Activated CD4-positive, alpha-beta T cell treated with anti-CD3 and anti-CD28 coated beads, Interleukin-2, amount 50 U/mL, for 1 hour (primary cell): ENCODE results near the gene AKIP1.
A peak's percentile ranks its signal among the peaks of the same experiment; 100 is the strongest.
"Not testable (repeated sequence)": the region's sequence is repeated elsewhere in the genome, so short reads cannot be mapped to it uniquely, and the experiment has no call there.

Experiments
- DNase-seq: peaks from one replicate; pipeline ENCODE4 v3.0.0-alpha.2; 2020

The AKIP1 gene, protein sequence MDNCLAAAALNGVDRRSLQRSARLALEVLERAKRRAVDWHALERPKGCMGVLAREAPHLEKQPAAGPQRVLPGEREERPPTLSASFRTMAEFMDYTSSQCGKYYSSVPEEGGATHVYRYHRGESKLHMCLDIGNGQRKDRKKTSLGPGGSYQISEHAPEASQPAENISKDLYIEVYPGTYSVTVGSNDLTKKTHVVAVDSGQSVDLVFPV

DNA sequence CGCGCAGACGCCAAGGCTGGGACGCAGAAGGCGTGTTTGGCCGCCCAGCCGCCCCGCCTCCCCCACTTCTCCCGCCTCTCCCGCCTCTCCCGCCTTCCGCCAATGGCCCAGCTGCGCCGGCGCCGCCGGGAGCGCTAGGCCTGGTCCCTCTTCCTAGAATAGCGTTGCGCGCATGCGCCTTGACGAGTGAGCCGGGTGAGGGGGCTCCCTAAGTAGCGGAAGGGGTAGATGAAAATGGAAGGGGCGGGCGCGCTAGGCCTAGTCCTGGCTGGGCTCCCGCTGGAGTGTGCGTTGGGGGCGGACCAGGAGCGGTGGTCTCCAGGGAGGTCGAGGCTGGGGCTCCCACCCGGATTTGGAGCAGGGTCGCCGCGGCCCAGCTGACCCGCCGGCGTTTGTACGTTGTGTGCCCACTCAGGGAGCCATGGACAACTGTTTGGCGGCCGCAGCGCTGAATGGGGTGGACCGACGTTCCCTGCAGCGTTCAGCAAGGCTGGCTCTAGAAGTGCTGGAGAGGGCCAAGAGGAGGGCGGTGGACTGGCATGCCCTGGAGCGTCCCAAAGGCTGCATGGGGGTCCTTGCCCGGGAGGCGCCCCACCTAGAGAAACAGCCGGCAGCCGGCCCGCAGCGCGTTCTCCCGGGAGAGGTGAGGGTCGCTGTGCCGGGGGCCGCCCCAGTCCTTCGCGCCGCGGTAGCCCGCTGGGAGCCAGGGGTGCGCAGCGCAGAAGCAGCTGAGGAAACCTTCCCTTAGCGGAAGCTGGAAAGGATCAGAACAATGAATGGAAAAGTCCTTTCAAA is at the start of gene AKIP1:
Gene AKIP1, plus strand, starts transcription at position 161 of the 795 bp plus-strand sequence. Its CDS starts 261 bp downstream, at position 422.
- peak; percentile 64 for DNase-seq

DNA sequence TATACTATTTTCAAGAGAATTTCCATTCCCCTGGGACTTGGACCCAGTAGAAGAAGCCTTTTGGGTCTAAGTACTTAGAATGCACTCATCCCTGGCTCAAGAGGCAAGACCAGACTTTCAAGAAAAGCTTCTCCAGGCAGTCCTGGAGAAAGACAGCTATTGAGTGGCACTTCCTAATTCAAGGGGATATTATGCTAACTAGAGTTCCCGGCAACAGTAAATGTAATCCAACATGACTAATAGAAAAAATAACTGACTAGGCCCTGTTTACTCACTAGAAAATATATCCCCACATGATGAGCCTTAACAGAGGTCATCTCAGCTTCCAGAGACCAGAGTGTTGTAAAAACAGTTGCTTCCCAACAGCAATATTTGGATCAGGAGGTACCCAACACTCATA is 47.2 kb upstream of the AKIP1 start:
- no peak for DNase-seq

DNA sequence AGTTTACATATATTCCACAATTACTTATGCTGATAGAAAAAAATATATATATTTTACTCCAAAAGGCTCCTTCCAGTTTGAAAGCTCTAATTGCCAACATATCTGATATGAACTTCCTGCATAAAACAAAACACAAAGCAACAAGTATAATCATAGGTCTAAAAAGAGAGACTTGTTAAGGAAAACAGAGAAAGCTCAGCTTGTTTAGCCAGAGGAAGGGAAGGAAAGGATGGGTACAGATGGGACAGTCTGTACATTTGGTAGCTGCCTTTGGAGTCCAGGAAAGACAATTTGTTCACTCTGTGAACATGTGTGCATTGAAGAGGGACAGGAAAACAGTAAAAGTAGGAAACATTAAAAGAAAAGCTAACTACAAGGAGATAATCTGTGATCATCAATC is 45.7 kb upstream of the AKIP1 start:
- no peak for DNase-seq

DNA sequence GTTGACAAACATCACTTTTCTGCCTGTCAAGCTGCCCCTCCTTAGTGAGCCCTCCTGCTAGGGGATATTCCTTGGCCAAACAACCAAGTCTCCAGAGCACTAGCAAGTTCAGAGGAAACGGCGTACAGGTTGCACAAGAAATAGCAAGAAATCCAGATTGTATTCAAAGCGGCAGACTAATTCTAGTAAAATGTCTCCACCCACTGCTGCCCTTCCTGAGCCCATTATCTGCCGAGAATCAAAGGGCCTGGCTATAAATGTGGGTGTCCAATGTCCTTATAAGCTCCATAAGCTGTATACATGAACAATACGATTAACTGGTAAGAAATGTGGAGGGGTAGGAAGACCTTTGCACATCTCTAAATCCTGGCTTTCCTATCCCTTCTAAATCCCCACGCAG is 44.0 kb upstream of the AKIP1 start:
- no peak for DNase-seq

DNA sequence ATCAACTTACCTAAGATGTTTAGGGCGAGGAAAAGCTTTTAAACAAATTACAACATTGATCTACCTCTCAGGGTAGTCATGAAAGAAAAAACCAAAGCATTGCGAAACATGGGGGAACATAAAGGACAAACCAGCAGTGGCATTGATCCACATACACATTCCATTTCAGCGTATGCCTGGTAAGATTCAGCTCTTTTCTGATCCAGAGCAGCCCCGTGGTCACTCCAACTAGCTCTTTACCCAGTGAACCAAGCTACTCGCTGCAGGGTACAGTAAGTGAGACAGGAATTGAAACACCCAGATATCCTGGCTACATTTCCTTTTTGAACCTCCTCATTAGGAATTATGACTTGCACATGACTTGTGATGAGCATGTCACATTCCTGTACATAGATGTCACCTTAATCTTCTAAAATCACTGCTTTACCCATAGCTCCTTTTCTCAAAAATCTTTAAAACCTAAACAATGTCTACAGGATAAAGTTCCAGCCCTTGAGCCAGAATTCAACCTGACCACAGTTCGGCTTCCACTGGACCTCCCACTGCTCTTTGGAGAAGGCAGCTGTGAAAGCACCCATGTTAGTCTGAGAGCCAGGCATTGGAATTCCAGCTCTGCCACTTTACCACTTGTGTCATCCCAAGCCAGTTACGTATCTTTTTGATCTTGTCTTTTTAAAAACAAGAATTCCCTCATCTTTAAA is 42.9 kb upstream of the AKIP1 start:
- no peak for DNase-seq

DNA sequence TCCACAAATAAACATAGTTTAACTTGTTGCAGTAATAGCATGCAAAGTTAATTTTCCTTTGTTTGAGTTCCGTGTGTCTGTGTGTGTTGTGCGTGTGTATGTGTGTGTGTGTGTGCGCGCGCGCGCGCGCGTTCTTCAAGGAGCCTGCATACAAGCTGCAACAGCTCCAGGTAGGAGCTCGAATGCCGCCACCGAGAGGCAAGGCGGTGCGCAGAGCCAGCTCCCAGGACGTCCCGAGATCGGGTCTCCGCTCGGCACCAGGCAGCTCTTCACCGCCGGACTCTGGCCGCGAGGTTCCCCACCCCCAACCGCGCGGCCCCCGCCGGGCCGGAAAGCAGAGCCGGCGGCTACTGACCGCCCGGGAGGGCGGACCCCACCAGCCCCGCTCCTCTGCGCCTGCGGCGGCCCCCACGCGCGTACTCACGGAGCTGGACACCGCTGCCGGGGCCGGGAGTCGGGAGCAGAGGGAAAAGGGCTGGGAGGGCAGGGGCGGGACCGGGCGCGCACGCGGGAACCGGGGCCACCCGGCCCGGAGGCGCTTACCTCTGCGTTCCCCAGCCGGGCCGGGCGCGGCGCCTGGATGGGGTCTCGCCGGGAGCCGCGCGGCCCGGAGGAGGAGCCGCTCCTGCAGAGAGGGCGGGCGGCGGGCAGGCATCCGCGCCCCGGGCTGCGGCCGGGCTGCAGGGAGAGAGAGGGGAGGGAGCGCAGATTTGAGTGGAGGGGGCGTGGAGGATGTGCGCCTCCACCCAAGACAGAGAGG is 40.4 kb upstream of the AKIP1 start:
- DNase-seq, result no peak

DNA sequence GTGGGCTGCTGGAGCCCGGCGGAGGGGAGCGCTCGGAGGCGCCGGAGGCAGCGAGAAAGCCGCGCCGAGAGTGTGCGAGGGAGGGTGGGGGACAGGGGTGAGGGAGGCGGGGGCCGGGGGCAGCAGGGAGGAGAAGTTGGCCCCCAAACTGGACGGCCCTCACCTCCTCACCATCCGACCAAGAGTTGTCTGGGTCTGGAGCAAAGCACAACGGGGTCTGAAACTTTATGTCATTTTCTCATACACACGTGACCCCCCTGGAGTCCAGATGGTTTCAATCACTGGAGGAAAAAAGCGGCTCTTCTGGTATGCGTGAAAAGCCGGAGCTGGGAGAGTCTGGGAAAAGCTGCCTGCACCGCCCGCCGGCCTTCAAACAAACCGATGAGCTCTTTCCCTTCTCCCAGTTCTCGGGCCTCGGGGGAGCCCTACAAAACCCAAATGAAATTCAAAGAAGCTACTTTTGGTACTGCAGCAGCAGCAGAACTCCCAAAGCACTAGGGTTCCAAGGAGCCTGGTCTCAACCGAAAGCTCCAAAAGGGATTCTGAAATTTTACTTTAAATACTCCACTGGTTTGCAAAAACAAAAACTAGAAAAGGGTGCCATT is 39.7 kb upstream of the AKIP1 start:
- DNase-seq, result no peak

DNA sequence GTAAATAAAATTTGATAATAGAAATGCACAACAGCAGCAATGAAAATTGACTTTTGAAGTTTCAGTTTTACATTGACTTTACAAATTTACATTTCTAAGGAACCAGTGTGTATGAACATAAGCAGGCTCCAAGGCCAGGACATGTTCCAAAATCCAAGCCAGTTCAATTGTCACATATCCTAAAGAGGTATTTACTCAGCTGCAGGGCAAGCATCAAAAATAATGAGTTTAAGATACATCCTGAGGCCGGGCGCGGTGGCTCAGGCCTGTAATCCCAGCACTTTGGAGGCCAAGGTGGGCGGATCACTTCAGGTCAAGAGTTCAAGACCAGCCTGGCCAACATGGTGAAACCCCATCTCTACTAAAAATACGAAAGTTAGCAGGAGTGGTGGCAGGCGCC is 39.0 kb upstream of the AKIP1 start:
- no peak for DNase-seq

DNA sequence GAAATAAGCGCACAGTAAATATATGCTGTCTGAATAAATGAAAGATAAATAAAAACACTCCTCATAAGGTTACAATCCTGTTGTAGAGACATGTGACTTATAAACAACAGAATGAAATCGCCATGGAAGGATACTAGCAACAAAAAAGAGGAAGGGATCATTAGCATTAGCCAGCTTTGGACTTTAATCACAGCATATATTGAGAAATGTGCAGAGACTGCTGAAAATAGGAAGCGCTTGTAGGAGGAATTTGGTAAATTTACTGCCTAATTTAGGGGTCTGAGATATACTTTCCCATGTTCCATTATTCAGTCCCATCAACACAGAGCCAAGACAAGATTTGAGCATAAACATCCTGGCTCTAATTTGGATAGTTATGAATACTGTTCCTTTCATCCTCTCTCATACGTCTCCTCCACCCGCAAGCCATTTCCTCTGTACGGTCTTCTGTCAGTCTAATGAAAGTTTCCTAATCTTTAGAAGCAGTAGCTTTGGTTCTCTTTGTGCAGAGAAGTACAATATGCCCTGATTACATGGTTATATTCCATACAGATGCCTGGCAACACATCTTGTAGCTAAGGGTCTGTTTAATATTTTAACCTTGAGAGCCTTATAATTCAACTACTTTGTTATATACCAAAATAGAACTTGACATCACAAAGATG is 37.1 kb upstream of the AKIP1 start:
- no peak for DNase-seq

DNA sequence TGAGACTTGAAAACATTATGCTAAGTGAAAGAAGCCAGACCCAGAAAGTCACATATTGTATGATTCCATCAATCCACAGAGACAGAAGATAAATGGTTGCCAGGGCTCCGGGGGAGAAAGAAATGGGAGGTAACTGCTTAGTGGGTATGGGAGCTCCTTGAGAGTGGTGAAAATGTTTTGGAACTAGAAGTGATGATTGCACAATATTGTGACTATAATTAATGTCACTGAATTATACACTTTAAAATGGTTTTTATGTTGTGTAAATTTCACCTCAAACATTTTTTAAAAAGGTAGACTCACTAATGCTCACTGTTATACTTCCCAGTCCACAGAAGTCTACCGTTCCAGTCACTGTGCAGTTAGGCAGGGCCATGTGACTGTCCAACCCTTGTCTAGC is 32.2 kb upstream of the AKIP1 start:
- DNase-seq, result no peak

DNA sequence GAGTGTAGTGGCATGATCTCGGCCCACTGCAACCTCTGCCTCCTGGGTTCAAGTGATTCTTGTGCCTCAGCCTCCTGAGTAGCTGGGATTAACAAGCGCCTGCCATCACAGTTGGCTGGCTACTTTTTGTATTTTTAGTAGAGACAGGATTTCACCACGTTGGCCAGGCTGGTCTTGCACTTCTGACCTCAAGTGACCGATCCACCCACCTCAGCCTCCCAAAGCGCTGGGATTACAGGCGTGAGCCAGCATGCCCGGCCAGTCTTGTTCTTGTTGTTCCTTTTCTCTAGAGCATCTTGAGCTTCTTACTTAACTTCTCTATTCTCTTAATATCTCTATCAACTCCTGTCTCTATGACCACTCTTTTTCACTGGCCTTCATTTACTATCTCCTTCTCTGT is 29.4 kb upstream of the AKIP1 start:
- DNase-seq, result not testable (repeated sequence)

DNA sequence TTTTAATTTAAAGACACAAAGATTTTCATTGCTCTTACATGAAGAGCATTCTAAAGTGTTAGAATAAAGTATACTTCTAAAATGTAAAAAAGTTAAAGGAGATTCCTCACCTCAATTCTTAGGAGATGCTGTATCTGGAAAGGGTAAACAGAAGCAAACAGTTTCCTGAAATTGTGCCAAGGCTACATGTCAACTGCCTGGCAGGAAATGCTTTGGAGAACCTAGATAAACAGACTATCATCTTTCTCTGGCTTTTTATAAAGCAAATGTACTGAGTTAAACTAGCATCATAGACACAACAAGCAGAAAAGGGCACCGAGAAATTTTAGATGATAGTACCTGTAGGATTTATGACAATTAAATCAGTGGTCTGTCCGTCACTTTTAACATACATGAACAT is 24.7 kb upstream of the AKIP1 start:
- DNase-seq, result no peak

DNA sequence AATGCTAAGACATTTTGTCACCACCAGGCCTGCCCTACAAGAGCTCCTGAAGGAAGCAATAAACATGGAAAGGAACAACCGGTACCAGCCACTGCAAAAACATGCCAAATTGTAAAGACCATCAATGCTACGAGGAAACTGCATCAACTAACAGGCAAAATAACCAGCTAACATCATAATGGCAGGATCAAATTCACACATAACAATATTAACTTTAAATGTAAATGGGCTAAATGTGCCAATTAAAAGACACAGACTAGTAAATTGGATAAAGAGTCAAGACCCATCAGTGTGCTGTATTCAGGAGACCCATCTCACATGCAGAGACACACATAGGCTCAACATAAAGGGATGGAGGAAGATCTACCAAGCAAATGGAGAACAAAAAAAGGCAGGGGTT is 19.8 kb upstream of the AKIP1 start:
- not testable (repeated sequence) for DNase-seq

DNA sequence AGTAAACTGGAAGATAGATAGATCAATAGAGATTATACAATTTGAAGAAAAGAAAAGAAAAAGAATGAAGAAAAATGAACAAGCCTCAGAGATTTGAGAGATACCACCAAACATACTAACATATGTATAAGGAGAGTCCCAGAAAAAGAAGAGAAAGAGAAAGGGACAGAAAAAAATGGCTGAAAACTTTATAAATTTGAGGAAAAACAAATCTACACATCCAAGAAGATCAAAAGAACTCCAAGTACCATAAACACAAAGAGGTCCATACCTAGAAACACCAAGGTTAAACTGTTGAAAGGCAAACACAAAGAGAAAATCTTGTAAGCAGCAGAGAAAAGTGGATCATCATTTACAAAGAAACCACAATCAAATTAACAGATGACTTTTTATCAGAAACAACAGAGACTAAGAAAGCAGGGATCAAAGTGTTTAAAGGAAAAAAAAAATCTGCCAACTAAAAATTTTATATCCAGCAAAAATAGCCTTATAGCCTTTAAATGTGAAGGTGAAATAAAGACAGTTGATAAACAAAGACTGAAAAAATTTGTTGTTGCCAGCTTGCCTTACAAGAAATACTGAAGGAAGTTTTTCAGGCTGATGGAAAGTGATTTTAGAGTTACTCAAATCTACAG is 11.8 kb upstream of the AKIP1 start:
- no peak for DNase-seq

DNA sequence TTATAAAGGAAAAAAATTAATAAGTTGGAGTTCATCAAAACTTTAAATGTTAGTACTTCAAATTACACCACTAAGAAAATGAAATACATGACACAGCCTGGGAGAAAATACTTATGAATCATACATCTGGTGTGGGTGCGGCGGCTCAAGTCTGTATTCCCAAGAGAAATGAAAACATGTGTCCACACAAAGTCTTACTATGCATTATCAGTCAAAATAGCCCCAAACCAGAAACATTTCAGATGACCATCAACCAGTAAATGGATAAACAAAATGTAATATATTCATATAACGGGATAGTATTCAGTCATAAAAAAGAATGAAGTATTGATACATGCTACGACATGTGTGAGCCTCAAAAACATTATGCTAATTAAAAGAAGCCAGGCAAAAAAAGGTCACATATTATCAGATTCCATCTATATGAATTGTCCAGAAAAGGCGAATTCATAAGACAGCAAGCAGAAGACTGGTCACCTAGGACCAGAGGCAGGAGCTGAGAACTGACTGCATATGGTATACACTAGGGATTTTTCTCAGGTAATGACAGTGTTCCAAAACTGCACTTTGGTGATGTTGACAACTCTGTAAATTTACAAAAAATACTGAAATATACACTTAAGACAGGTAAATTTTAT is 5.3 kb upstream of the AKIP1 start:
- no peak for DNase-seq

DNA sequence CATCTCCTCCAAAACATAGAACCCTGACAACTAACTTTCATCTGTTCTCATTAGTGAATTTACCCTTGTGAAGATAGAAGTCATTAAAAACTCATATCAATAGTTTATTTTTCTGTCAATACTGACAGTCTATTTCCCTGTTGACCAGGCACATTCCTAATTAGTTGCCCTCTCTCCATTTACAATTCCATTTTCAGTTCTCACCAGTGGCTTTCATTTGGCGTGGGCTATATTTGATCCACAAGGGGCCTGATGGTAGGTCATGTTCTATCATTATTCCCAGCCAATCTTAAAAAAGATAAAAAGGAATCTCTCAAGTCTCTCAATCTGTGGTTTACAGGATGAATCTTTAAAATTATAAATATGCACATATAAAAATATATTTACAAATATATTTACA is 3.9 kb upstream of the AKIP1 start:
- DNase-seq, result no peak

DNA sequence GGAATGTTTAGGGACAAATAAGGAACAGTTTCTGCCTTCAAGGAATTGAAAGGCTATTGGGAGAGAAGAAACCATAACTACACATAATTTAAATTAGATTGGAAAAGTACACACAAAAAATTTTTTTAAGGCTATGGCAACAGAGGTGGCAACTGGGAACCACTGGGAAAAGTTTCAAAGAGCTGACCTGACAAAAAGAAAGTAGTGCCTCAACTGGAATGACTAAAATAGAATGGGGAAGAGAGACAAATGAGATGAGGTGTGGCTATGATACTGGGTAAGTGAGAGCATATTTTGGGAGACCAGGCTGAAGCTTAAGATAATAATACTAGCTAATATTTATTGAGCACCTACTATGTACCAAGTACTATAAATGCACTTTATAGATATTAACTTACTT is 2.9 kb upstream of the AKIP1 start:
- no peak for DNase-seq

DNA sequence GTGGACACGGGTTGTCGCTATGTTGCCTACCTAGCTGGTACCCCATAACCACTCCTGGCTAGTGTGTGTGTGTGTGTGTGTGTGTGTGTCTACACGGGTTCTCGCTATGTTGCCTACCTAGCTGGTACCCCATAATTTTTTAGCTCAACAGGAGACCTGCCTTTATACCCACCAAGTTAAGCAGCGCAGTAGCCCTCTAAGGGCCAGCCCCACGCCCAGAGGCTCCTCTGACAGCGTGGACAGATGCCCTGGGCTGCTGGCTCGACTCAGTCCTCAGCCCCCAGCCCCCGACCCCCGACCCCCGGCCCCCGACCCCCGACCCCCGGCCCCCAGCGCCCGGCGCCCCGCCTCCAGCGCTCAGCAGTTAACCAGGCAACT is 351 bp upstream of the AKIP1 start:
- no peak for DNase-seq

DNA sequence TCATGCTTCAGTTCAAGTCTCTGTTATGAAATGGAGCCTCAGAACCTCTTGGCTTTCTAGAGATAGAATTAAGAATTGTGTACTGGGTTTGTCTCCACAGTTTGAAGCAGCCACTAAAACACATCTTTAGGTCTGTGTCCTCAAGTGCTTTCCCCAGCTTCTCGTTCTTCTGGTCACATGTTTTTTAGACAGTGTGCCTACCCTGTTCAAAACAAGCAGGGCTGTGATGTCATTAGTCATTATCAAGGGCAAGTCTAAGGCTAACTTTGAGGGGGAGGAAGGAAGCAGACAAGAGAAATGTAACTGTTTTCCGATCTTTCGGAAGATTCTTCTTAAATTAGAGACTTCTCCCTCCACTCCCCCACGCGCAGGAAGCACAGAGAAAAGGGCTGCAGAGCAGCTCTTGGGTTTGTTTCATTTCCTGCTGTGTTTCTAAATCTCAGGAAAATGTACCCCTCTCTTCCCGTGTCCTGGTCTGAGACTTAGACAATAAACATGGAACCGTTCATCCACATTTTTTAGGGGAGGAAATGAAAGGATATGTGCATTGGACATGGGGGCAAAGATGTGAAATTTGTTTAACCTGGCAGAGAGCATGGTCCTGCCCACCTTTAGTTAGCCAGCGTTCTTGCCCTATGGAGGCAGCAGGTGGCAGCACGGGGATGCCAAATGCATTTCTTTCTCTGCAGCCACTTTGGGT is 3.1 kb downstream of the AKIP1 start:
- peak; percentile 43 for DNase-seq

DNA sequence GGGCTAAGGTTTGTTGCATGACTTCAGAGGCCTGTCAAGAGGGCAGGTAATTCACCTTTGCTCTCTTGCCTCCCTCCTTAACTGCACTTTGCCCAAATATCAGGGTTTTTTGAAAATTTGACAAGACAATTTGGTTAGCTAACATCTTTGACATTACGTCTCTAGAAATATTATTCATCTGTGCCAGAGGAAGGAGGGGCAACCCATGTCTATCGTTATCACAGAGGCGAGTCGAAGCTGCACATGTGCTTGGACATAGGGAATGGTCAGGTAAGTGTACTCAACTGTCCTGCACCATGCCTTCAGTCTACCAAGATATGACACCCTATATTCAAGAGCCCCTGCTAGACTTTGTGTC is 3.7 kb downstream of the AKIP1 start:
- no peak for DNase-seq
